Stimulated activated CD8-positive, alpha-beta memory T cell treated with anti-CD3 and anti-CD28 coated beads, Interleukin-7, amount 100 ng/mL, for 4 hours (primary cell): Measurements from ENCODE around the gene KIAA0408.
"Not testable (repeated sequence)": the region's sequence is repeated elsewhere in the genome, so short reads cannot be mapped to it uniquely, and the experiment has no call there.

Experiments used
- DNase-seq, 2 donors: peaks; one replicate each; pipeline ENCODE4 v3.0.0-alpha.2; 2020; ENCODE audit warnings: low read depth in 2 of 2

KIAA0408 gene

GRCh38 chr6:127463056-127463455 is 3.9 kb upstream of the KIAA0408 start:
- no peak for DNase-seq

GRCh38 chr6:127462376-127462775 is 3.2 kb upstream of the KIAA0408 start:
- DNase-seq = no peak

- DNase-seq = no peak
Measured at GRCh38 chr6:127460465-127460864, 1.3 kb upstream of the KIAA0408 start.

- DNase-seq = no peak
Measured at GRCh38 chr6:127458817-127459216, 372 bp downstream of the KIAA0408 start.

GRCh38 chr6:127458222-127458621 is 967 bp downstream of the KIAA0408 start:
- no peak for DNase-seq

GRCh38 chr6:127457456-127458064 is 1.6 kb downstream of the KIAA0408 start:
- no peak for DNase-seq

GRCh38 chr6:127456465-127456864 is 2.7 kb downstream of the KIAA0408 start:
- no peak for DNase-seq

GRCh38 chr6:127453845-127454619 is 5.2 kb downstream of the KIAA0408 start:
- no peak for DNase-seq

GRCh38 chr6:127452803-127453202 is 6.4 kb downstream of the KIAA0408 start:
- no peak for DNase-seq

GRCh38 chr6:127451388-127451787 is 7.8 kb downstream of the KIAA0408 start:
- no peak for DNase-seq

- DNase-seq = no peak
Measured at GRCh38 chr6:127447780-127448179, 11.4 kb downstream of the KIAA0408 start.

- DNase-seq = no peak
Measured at GRCh38 chr6:127446356-127446755, 12.8 kb downstream of the KIAA0408 start.

- no peak for DNase-seq
Measured at GRCh38 chr6:127441881-127442280, 17.3 kb downstream of the KIAA0408 start.

- no peak for DNase-seq
Measured at GRCh38 chr6:127439718-127440117, 19.5 kb downstream of the KIAA0408 start.

- no peak for DNase-seq
Measured at GRCh38 chr6:127436578-127437110, 22.5 kb downstream of the KIAA0408 start.

- DNase-seq = no peak
Measured at GRCh38 chr6:127435626-127436220, 23.5 kb downstream of the KIAA0408 start.

GRCh38 chr6:127434651-127435050 is 24.5 kb downstream of the KIAA0408 start:
- no peak for DNase-seq

- not testable (repeated sequence) for DNase-seq
Measured at GRCh38 chr6:127428562-127428961, 30.6 kb downstream of the KIAA0408 start.

- DNase-seq = no peak
Measured at GRCh38 chr6:127423921-127424320, 35.3 kb downstream of the KIAA0408 start.

- not testable (repeated sequence) for DNase-seq
Measured at GRCh38 chr6:127421164-127421563, 38.0 kb downstream of the KIAA0408 start.

GRCh38 chr6:127420556-127420955 is 38.6 kb downstream of the KIAA0408 start:
- peak; percentile 69 to 84 for DNase-seq

- DNase-seq = no peak
Measured at GRCh38 chr6:127415096-127415495, 44.1 kb downstream of the KIAA0408 start.

GRCh38 chr6:127413123-127413522 is 46.1 kb downstream of the KIAA0408 start:
- not testable (repeated sequence) for DNase-seq
